ENCODE data around the gene ARPIN.

ARPIN gene

GRCh38 chr15:89899951-89900567 is 12.7 kb downstream of the ARPIN start:
- Histone ChIP-seq H3K27ac (no peak overlapping the region), H3K4me3 (ENCODE audit: low read depth, low read length) (no peak overlapping the region), H3K36me3 (replicated peaks) (no peaks in the 10 kb centered on the region), H3K27me3 (replicated peaks) (no peaks in the 10 kb centered on the region)
- DNase-seq: no peak
- in situ Hi-C loops (cut with HindIII; ENCODE audit: low pct_ligation_motif_present, low sequenced_read_pairs): no loop called here
- TF ChIP-seq, protein P1, sequence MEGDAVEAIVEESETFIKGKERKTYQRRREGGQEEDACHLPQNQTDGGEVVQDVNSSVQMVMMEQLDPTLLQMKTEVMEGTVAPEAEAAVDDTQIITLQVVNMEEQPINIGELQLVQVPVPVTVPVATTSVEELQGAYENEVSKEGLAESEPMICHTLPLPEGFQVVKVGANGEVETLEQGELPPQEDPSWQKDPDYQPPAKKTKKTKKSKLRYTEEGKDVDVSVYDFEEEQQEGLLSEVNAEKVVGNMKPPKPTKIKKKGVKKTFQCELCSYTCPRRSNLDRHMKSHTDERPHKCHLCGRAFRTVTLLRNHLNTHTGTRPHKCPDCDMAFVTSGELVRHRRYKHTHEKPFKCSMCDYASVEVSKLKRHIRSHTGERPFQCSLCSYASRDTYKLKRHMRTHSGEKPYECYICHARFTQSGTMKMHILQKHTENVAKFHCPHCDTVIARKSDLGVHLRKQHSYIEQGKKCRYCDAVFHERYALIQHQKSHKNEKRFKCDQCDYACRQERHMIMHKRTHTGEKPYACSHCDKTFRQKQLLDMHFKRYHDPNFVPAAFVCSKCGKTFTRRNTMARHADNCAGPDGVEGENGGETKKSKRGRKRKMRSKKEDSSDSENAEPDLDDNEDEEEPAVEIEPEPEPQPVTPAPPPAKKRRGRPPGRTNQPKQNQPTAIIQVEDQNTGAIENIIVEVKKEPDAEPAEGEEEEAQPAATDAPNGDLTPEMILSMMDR (IDR thresholded peaks at IDR 0.05; ENCODE audit: low read depth, low read length, missing control alignments): no peak

DNA sequence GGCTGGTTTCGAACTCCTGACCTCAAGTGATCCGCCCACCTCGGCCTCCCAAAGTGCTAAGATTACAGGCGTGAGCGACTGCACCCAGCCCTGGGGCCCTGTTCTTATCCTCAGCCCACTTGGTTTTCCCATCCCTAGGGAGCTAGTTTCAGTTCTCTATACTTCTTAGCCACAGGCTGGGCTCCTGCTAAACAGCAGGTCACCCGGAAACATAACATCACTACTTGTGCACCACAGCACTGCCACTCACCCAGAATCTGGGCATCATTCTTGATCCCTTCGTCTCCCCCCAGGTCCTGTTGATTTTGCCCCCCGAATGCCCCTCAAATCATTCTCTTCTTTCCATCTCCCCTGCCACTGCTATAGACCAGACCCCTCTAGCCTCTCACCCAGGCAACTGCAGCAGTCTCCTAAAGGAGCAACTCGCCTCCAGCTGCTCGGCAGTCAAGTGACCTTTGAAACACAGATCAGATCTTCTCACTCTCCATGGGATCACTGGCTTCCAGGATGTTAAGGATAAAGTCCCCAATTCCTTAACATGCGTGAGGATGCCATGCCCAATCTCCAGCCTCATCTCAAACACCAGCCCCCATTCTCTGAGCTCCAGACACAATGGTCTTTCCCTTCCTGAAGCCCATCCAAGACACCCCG is 13.3 kb downstream of the ARPIN start:
- H3K27ac ChIP-seq: no peak overlapping the region
- no peak overlapping the region for H3K4me3 ChIP-seq (ENCODE audit: low read depth, low read length)
- no peak for DNase-seq
- no peaks in the 10 kb centered on the region for H3K27me3 ChIP-seq (replicated peaks)
- TF ChIP-seq, protein P1 (IDR thresholded peaks at IDR 0.05; ENCODE audit: low read depth, low read length, missing control alignments): no peak
- no peaks in the 10 kb centered on the region for H3K36me3 ChIP-seq (replicated peaks)
- in situ Hi-C loops (cut with HindIII; ENCODE audit: low pct_ligation_motif_present, low sequenced_read_pairs): no loop called here

DNA sequence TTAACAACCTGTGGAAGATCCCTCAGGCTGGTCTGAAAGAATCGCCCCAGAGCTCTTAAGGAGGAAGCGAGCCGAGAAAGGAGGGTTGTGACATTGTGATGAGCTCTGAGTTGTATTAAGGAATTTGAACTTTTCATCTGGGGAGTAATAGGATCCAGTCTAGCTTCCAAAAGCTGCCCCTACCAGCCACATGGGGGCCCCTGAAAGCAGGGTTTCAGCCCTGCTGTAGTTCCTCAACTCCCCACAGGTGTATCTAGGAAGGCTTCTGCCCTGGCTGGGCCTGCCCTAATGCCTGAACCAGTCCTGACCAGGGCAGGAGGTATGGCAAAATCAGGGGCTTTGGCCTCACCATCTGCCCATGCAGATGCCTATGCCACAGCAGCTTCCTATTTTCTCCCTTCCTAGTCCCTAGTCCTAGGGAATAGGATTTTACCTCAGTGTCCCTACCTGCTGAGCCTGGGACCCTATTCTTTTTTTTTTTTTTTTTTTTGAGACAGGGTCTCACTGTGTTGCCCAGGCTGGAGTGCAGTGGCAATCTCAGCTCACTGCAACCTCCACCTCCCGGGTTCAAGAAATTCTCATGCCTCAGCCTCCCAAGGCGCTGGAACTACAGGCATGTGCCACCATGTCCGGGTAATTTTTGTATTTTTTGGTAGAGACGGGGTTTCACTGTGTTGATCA is 14.0 kb downstream of the ARPIN start:
- H3K36me3 ChIP-seq (replicated peaks): no peaks in the 10 kb centered on the region
- TF ChIP-seq, protein P1 (IDR thresholded peaks at IDR 0.05; ENCODE audit: low read depth, low read length, missing control alignments): peak; percentile 83
- no peak overlapping the region for H3K27ac ChIP-seq
- in situ Hi-C loops (cut with HindIII; ENCODE audit: low pct_ligation_motif_present, low sequenced_read_pairs): no loop called here
- peak; percentile 33 for DNase-seq
- H3K27me3 ChIP-seq (replicated peaks): no peaks in the 10 kb centered on the region
- no peak overlapping the region for H3K4me3 ChIP-seq (ENCODE audit: low read depth, low read length)

DNA sequence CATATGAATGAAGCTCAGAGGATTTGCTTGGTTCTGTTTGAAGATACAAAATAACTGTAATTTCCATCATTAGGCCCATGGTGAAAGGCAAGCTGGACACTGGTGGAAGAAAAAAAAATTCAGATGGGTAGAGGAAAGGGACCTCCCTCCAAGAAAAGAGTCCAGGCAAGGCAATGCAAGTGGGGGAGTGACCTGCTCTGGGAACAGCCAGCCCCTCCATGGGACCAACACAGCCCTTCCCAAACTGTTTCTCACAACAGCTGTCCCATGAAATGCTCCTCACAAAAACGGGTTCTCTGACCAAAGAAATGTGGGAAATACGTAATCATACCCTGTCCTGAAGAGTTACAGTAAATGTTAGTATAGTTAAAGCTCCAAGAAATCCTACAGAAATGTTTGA is 14.6 kb downstream of the ARPIN start:
- no peaks in the 10 kb centered on the region for H3K36me3 ChIP-seq (replicated peaks)
- no peak overlapping the region for H3K4me3 ChIP-seq (ENCODE audit: low read depth, low read length)
- TF ChIP-seq, protein P1 (IDR thresholded peaks at IDR 0.05; ENCODE audit: low read depth, low read length, missing control alignments): no peak
- DNase-seq: no peak
- no peak overlapping the region for H3K27ac ChIP-seq
- in situ Hi-C loops (cut with HindIII; ENCODE audit: low pct_ligation_motif_present, low sequenced_read_pairs): no loop called here
- no peaks in the 10 kb centered on the region for H3K27me3 ChIP-seq (replicated peaks)

- TF ChIP-seq, protein P1 (IDR thresholded peaks at IDR 0.05; ENCODE audit: low read depth, low read length, missing control alignments): no peak
- Histone ChIP-seq H3K27me3 (replicated peaks) (no peaks in the 10 kb centered on the region), H3K36me3 (replicated peaks) (peaks cover 2% of the 10 kb centered on the region), H3K4me3 (ENCODE audit: low read depth, low read length) (peak within 1 kb of the TSS; percentile 95), H3K27ac (peak within 1 kb of the TSS; percentile 92)
- peak; percentile 85 for DNase-seq
- in situ Hi-C loops (cut with HindIII; ENCODE audit: low pct_ligation_motif_present, low sequenced_read_pairs): no loop called here
Observed at GRCh38 chr15:89893696-89894447, 18.9 kb downstream of the ARPIN start, which contains the start of gene AP3S2. TSS of gene AP3S2 (minus strand) at chr15:89893994. CDS start at chr15:89893949, 45 bp downstream.
